Activated naive CD8-positive, alpha-beta T cell treated with anti-CD3 and anti-CD28 coated beads, Interleukin-2, amount 50 U/mL, for 24 hours (primary cell): Measurements from ENCODE around the gene PIEZO2.

ENCODE experiments used
- ATAC-seq: fragments of 150-1000 bp; cut with Tn5 transposase; one replicate; pipeline ENCODE4 v1.10.0; 2021
- DNase-seq: peaks from one replicate; pipeline ENCODE4 v3.0.0; 2021
- H3K27ac Mint-ChIP-seq: one replicate; pipeline ENCODE4 v1.8.0; 2021; ENCODE audit warnings: mild to moderate bottlenecking, mixed read lengths
- H3K27me3 Mint-ChIP-seq: one replicate; pipeline ENCODE4 v1.8.0; 2021; ENCODE audit warnings: mixed read lengths
- H3K36me3 Mint-ChIP-seq: one replicate; pipeline ENCODE4 v1.8.0; 2021; ENCODE audit warnings: low read depth, mixed read lengths
- H3K4me1 Mint-ChIP-seq: one replicate; pipeline ENCODE4 v1.8.0; 2021; ENCODE audit warnings: mixed read lengths
- H3K4me3 Mint-ChIP-seq: one replicate; pipeline ENCODE4 v1.8.0; 2021; ENCODE audit warnings: mild to moderate bottlenecking, moderate library complexity, mixed read lengths
- H3K9me3 Mint-ChIP-seq: one replicate; pipeline ENCODE4 v1.8.0; 2021; ENCODE audit warnings: mixed read lengths

Gene PIEZO2

GRCh38 chr18:11074889-11075288 lies 74.5 kb downstream of the PIEZO2 start:
- H3K27me3 Mint-ChIP-seq, result peaks cover 2% of the 10 kb centered on the region
- no peaks in the 10 kb centered on the region for H3K36me3 Mint-ChIP-seq
- H3K4me1 Mint-ChIP-seq, result no peaks in the 10 kb centered on the region
- no peak overlapping the region for H3K27ac Mint-ChIP-seq
- DNase-seq (no peak), ATAC-seq (no peak)
- no peak overlapping the region for H3K4me3 Mint-ChIP-seq
- H3K9me3 Mint-ChIP-seq, result no peaks in the 10 kb centered on the region

DNA sequence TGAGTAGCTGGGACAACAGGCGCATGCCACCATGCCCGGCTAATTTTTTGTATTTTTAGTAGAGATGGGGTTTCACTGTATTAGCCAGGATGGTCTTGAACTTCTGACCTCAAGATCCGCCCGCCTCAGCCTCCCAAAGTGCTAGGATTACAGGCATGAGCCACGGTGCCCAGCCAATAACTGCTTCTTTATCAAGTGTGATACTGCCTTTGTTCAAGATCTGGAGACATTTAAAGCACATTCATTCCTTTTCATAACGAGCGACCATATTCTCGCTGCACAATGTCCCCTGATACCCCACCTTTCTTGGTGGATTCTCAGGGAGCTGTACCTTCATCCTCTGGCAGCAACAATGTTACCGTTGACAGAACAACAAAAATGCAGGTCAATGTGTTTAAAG lies 75.4 kb downstream of the PIEZO2 start:
- Mint-ChIP-seq H3K36me3 (no peaks in the 10 kb centered on the region), H3K27ac (no peak overlapping the region), H3K4me3 (no peak overlapping the region), H3K27me3 (peaks cover 2% of the 10 kb centered on the region), H3K9me3 (no peaks in the 10 kb centered on the region), H3K4me1 (no peaks in the 10 kb centered on the region)
- no peak for DNase-seq
- no peak for ATAC-seq

GRCh38 chr18:11072632-11073031 lies 76.7 kb downstream of the PIEZO2 start:
- Mint-ChIP-seq H3K27me3 (no peaks in the 10 kb centered on the region), H3K27ac (no peak overlapping the region), H3K4me3 (no peak overlapping the region), H3K4me1 (no peaks in the 10 kb centered on the region), H3K9me3 (no peaks in the 10 kb centered on the region), H3K36me3 (no peaks in the 10 kb centered on the region)
- no peak for DNase-seq
- ATAC-seq, result no peak

GRCh38 chr18:11071300-11071699 lies 78.1 kb downstream of the PIEZO2 start:
- Mint-ChIP-seq H3K36me3 (no peaks in the 10 kb centered on the region), H3K4me1 (no peaks in the 10 kb centered on the region), H3K27ac (no peak overlapping the region), H3K4me3 (no peak overlapping the region), H3K9me3 (no peaks in the 10 kb centered on the region), H3K27me3 (no peaks in the 10 kb centered on the region)
- DNase-seq (no peak), ATAC-seq (no peak)

GRCh38 chr18:11070593-11070992 lies 78.8 kb downstream of the PIEZO2 start:
- no peak for ATAC-seq
- Mint-ChIP-seq H3K4me1 (no peaks in the 10 kb centered on the region), H3K4me3 (no peak overlapping the region), H3K9me3 (peaks cover 3% of the 10 kb centered on the region), H3K27me3 (no peaks in the 10 kb centered on the region), H3K27ac (no peak overlapping the region), H3K36me3 (no peaks in the 10 kb centered on the region)
- no peak for DNase-seq

DNA sequence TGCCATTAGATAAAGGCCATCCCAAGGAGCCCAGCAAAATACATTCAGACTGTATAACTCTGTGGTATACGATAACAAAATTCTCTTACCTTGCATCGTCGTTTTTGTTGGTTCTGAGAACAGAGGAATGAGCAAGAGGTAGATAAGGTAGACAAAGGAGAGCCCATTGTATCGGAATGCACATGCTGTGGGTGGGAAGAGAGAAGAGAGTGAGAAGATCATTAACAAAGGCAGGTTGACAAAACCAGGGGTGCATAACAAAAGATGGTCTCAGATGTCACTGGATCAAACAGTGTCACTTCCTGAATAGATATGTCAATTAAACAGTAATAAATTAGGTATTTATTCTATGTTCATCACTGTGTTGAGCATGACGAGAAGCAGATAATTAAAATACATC lies 83.3 kb downstream of the PIEZO2 start:
- Mint-ChIP-seq H3K27me3 (no peaks in the 10 kb centered on the region), H3K9me3 (peaks cover 3% of the 10 kb centered on the region), H3K36me3 (no peaks in the 10 kb centered on the region), H3K27ac (no peak overlapping the region), H3K4me1 (no peaks in the 10 kb centered on the region), H3K4me3 (no peak overlapping the region)
- DNase-seq (no peak), ATAC-seq (no peak)

DNA sequence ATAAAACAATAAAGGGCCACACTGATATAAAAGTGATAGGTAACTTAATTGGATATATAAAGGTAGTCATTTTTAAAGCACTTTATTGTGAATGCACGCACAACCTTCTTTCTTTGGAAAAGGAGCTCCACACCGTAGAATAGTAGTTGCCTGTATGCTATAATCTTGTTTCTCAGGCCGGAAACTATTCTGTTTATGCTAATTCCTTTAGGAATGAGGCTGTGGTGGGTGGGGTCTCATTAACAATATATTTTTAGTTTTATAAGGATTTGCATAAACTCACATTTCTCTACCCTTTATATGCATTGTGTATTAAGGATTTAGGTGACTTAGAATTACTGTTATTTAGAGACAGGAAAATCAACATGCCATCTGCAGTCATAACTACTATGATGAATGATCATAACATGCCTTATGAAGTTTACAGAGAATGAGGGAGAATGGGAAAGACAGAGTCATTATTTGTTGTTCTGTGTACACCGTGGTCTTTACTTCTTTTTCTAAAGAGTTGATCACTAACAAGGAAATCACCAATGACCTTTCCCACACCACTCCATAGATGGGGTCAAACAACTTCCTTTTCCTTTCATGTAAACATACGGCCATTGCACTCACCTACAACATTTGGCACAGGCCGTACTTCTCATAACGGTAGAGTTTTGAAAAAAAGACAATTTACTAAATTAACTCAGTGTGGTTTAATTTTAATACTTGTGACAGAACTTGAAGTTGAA lies 84.5 kb downstream of the PIEZO2 start:
- no peak overlapping the region for H3K4me3 Mint-ChIP-seq
- ATAC-seq (no peak), DNase-seq (no peak)
- H3K9me3 Mint-ChIP-seq, result peaks cover 3% of the 10 kb centered on the region
- no peaks in the 10 kb centered on the region for H3K27me3 Mint-ChIP-seq
- no peaks in the 10 kb centered on the region for H3K4me1 Mint-ChIP-seq
- H3K36me3 Mint-ChIP-seq, result no peaks in the 10 kb centered on the region
- H3K27ac Mint-ChIP-seq, result no peak overlapping the region

GRCh38 chr18:11064106-11064505 lies 85.3 kb downstream of the PIEZO2 start:
- Mint-ChIP-seq H3K27ac (no peak overlapping the region), H3K4me1 (no peaks in the 10 kb centered on the region), H3K36me3 (no peaks in the 10 kb centered on the region), H3K27me3 (no peaks in the 10 kb centered on the region), H3K9me3 (peaks cover 3% of the 10 kb centered on the region), H3K4me3 (no peak overlapping the region)
- ATAC-seq (no peak), DNase-seq (no peak)

DNA sequence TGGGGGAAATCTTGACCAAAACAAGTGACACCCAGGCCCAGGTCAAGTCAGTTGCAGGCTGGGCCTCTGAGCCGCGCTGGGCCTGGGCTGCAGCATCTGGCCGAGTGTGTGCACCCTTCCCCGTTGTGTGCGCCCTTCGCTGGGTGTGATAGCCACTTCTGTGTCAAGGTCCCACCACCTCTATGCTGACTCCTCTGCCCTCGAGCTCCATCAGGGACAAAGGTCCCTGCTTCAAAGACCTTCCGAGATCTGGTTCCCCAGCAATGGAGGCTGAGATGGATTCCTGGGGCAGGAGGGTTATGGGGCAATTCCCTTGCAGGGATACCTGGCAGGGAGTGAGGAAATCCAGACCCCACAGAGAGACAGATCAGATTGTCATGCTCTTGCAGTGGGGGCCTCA lies 93.6 kb downstream of the PIEZO2 start:
- Mint-ChIP-seq H3K27me3 (no peaks in the 10 kb centered on the region), H3K4me3 (no peak overlapping the region), H3K4me1 (no peaks in the 10 kb centered on the region), H3K27ac (no peak overlapping the region), H3K9me3 (no peaks in the 10 kb centered on the region), H3K36me3 (no peaks in the 10 kb centered on the region)
- ATAC-seq, result no peak
- no peak for DNase-seq

- DNase-seq (no peak), ATAC-seq (no peak)
- Mint-ChIP-seq H3K4me1 (no peaks in the 10 kb centered on the region), H3K27ac (no peak overlapping the region), H3K9me3 (no peaks in the 10 kb centered on the region), H3K36me3 (no peaks in the 10 kb centered on the region), H3K4me3 (no peak overlapping the region), H3K27me3 (no peaks in the 10 kb centered on the region)
These were observed 94.9 kb downstream of the PIEZO2 start for GRCh38 chr18:11054497-11054896.

GRCh38 chr18:11053293-11053692 lies 96.1 kb downstream of the PIEZO2 start:
- ATAC-seq, result no peak
- no peak overlapping the region for H3K4me3 Mint-ChIP-seq
- no peaks in the 10 kb centered on the region for H3K4me1 Mint-ChIP-seq

GRCh38 chr18:11052800-11053199 lies 96.6 kb downstream of the PIEZO2 start:
- H3K27me3 Mint-ChIP-seq, result no peaks in the 10 kb centered on the region
- H3K27ac Mint-ChIP-seq, result no peak overlapping the region
- no peaks in the 10 kb centered on the region for H3K9me3 Mint-ChIP-seq
- no peak for ATAC-seq
- H3K4me1 Mint-ChIP-seq, result no peaks in the 10 kb centered on the region
- DNase-seq, result no peak
- no peaks in the 10 kb centered on the region for H3K36me3 Mint-ChIP-seq
- no peak overlapping the region for H3K4me3 Mint-ChIP-seq

More at GRCh38 chr18:11053293-11053692, 96.1 kb downstream of the PIEZO2 start:
- no peak for DNase-seq
- Mint-ChIP-seq H3K36me3 (no peaks in the 10 kb centered on the region), H3K27me3 (no peaks in the 10 kb centered on the region), H3K27ac (no peak overlapping the region), H3K9me3 (no peaks in the 10 kb centered on the region)

DNA sequence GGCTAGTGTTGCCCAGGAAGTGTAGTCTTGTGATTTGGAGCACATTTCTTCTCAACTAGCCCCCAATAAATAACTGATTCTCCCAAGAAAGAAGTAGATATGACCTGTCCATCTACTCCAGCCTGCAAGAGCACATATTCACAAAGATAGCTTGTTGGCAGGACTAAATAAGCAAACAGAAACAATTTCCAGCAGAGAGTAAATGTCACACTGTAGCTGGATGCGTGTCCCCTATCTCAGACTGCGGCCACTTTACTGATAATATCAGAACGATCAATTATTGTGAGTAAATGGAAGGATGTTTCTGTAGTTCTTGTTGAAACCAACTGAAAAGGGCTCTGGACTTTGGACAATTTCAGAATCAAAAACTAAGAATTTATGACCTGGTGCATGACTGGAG lies 97.9 kb downstream of the PIEZO2 start:
- no peaks in the 10 kb centered on the region for H3K9me3 Mint-ChIP-seq
- no peak overlapping the region for H3K4me3 Mint-ChIP-seq
- DNase-seq, result no peak
- no peak for ATAC-seq
- H3K4me1 Mint-ChIP-seq, result no peaks in the 10 kb centered on the region
- H3K27me3 Mint-ChIP-seq, result no peaks in the 10 kb centered on the region
- no peaks in the 10 kb centered on the region for H3K36me3 Mint-ChIP-seq
- H3K27ac Mint-ChIP-seq, result no peak overlapping the region

- no peak for DNase-seq
- H3K27me3 Mint-ChIP-seq, result no peaks in the 10 kb centered on the region
- H3K4me1 Mint-ChIP-seq, result no peaks in the 10 kb centered on the region
- ATAC-seq, result no peak
- H3K36me3 Mint-ChIP-seq, result no peaks in the 10 kb centered on the region
- H3K9me3 Mint-ChIP-seq, result no peaks in the 10 kb centered on the region
- H3K4me3 Mint-ChIP-seq, result no peak overlapping the region
- H3K27ac Mint-ChIP-seq, result no peak overlapping the region
These were observed 98.4 kb downstream of the PIEZO2 start for GRCh38 chr18:11050966-11051365.

- ATAC-seq, result no peak
- DNase-seq, result no peak
- Mint-ChIP-seq H3K4me1 (no peaks in the 10 kb centered on the region), H3K4me3 (no peak overlapping the region), H3K9me3 (no peaks in the 10 kb centered on the region), H3K27ac (no peak overlapping the region), H3K36me3 (no peaks in the 10 kb centered on the region), H3K27me3 (no peaks in the 10 kb centered on the region)
These were observed 101.6 kb downstream of the PIEZO2 start for GRCh38 chr18:11047817-11048216.

DNA sequence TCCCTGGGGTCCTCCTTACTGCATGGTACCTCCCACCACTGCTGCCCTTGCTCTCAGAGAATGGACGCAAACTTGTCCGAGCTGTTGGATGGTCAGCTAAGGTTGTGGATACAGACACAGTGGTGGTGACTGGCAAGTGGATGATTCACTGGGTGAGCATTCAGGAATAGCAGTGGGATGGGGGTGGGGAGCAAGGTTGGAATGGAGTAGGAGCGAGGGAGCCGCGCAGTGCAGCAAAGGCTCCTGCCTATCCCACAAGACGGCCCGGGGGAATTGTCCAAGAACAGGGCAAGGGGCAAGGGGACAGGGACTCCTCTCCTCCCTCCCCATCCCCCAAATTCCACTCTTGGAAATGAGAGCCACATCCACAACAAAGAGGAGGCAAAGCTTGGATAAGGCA lies 102.2 kb downstream of the PIEZO2 start:
- ATAC-seq, result no peak
- H3K36me3 Mint-ChIP-seq, result no peaks in the 10 kb centered on the region
- H3K4me3 Mint-ChIP-seq, result no peak overlapping the region
- no peak overlapping the region for H3K27ac Mint-ChIP-seq
- H3K9me3 Mint-ChIP-seq, result no peaks in the 10 kb centered on the region
- H3K4me1 Mint-ChIP-seq, result no peaks in the 10 kb centered on the region
- H3K27me3 Mint-ChIP-seq, result no peaks in the 10 kb centered on the region
- DNase-seq, result no peak
